HG03103 (cell line): ENCODE results near the gene SLC39A13.
A peak's percentile ranks its signal among the peaks of the same experiment; 100 is the strongest.

Experiments used
- ATAC-seq: cut with Tn5 transposase; IDR thresholded peaks from one replicate; pipeline ENCODE4 v1.9.1; 2021; ENCODE audit warnings: low read depth; ENCODE audit not compliant: unreplicated experiment

Gene SLC39A13

DNA sequence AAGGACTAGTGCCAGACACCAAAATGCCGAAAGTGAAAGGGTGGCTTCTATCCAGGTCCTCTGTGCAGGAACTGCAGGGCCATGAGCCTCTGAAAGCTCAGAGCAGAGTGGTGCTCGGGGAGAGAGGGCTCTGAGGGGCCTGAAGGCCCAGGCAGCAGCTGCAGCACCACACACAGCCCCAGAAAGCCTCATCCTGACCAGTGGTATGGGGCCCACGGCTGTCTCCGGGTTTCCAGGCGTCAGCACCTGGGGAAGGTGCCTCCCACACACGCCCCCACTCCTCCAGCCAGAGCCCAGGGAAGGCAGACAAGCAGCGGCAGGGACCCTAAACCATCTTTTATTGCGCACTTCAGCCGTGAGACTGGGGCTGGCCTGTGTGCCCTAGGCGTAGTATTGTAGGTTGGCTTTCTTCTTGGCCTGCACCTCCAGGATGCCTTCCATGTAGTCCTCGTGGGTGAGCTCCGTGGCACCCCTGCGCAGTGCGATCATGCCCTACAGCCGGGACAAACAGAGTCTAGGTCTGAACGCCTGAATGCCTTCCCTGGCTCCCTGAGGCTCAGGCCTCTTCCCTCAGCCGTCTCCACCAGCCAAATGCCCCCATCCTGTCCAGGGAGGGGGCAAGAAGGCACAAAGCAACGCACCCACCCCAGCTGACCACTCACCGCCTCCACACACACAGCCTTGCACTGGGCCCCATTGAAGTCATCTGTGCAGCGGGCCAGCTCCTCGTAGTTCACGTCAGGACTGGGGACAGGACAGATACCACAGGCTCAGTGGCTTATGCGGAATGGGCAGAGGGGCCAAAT, 10.3 kb downstream of the SLC39A13 start:
- no peak for ATAC-seq

DNA sequence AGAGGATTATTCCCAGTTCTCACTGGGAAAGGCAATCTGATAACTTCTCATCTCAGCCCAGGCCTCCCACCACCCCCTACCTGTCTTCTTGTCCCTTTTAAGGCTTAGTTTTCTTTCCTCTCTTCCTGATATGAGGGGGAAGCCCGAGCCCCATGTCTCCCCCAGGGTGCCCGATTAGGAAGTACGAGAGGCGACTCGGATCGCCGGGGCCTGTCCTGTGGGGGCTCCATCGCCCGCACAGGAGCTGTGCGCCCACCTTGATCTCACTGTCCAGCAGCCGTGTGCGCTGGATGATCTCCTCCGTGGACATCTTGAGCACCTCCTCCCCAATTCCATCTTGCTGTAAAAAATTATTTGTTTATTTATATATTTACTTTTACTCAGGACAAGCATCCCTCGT, 17.2 kb downstream of the SLC39A13 start:
- ATAC-seq = no peak

DNA sequence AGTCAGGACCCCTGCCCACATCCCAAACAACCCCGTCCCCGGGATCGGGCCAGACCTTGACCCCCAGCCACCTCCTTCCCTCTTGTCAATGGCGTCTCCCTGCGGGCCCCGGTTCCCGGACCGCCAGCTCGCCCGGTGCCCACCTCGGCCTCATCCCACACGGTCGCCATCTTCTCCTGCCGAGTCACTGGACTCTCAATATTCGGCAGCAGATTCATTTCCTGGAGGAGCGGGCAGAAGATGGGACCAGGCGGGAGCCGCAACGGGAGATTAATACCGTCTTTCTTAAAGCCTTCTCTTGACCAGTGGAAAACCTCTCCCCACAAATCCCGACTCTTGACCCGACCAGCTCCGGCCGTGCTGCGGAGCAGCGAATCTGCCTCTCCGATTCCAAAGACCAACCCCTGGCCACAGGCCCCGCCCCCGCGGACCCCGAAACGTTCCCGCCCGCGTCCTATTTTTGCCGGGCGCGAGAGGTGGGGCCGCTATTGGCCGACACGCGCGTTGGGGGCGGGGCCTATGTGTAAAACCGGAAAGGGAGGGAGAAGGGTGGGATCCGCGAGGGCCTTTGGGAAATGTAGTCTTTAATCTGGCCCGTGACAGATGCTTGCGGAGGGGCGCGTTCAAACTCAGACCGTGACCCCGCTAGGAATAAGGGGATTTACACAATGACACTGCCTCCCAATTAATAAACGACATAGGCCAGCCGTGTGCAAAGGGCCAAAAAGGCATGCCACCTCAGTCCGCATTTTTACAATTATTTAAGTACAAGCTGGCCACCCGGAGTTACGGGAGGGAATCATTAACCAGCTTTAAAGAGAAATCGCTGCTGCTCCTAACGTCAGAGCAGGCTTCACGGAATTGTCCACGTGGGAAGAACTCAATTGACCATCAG, 17.9 kb downstream of the SLC39A13 start, which contains the start of gene PSMC3:
Gene PSMC3 (minus strand): TSS at position 378 of the 895 bp plus-strand sequence. CDS start 160 bp downstream, at position 218.
- ATAC-seq = peak; percentile 96

DNA sequence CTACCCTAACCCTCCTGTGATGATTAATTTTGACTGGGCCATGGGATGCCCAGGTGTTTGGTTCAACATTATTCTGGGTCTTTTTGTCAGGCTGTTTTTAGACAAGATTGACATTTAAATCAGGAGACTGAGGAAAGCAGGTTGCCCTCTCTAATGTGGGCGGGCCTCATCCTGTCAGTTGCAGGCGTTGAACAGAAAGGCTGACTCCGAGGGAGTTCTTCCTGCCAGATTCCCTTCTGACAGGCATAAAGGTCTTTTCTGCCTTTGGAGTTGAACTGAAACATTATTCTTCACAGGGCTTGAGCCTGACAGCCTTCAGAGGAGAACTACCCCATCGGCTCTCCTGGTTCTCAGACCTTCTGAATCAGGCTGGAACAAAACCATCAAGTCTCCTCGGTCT, 22.1 kb downstream of the SLC39A13 start:
- ATAC-seq = no peak

DNA sequence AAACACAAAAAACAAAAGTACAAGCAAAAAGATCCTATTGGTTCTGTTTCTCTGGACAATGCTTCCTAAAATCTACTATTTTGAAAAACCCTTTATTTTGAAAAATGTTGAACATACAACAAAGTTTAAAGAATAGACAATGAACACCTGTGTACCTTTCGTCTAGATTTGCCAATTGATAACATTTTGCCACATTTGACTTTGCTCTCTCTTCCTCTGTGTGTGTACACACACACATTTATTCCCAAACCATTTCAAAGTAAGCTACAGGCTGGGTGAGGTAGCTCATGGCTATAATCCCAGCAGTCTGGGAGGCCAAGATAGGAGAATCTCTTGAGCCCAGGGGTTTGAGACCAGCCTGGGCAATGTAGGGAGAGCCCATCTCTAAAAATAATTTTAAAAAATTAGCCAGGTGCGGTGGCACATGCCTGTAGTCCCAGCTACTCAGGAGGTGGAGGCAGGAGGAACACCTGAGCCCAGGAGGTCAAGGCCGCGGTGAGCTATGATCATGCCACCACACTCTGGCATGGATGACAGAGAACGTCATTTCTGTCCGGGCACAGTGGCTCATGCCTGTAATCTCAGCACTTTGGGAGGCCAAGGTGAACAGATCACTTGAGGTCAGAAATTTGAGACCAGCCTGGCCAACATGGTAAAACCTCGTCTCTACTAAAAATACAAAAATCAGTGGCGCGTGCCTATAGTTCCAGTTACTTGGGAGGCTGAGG, 23.1 kb downstream of the SLC39A13 start:
- no peak for ATAC-seq

DNA sequence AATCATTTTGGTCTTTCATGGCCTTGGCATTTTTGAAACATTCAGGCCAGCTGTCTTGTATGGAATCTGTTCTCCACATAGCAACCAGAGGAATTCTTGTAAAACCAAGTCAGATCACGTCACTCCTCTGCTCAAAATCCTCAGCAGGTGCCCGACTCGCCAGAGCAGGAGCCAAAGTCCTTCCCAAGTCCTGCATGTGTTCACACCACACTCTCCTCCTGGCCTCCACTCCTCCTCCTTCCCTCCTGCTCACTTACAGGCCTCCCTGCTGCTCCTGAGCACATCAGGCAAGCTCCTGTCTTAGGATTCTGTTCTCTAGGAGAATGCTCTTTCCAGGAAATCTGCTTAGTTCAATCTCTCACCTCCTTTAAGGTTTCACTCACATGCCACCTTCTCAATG, 24.8 kb downstream of the SLC39A13 start:
- ATAC-seq = no peak

DNA sequence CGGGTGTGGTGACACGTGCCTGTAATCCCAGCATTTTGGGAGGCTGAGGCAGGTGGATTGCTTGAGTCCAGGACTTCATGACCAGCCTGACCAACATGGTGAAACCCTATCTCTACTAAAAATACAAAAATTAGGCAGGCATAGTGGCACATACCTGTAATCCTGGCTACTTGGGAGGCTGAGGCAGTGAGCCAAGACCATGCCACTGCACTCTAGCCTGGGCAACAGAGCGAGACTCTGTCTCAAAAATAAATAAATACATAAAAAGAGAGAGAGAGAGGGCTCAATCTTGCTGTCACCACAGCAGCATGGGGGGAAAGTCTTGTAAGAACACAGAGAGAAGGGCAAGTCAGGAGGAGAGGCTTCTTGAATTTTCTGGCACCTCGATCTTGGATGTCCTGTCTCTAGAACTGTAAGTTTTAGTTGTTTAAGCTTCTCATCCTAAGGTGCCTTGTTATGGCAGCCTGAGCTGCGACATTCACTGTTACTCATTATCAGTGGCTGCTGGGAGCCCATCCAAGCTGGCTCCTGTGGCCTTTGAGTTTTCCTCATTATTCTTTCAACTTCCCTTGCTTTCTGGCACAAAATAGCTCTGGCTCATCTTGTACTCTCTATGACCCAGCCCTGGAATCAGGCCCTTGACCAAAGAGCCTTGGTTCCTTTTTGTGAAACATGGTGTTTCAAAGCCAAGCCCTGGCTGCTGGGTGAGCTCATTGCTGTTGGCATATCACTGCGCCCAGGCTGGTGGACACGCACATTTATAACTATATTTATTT, 25.8 kb downstream of the SLC39A13 start:
- ATAC-seq = no peak

DNA sequence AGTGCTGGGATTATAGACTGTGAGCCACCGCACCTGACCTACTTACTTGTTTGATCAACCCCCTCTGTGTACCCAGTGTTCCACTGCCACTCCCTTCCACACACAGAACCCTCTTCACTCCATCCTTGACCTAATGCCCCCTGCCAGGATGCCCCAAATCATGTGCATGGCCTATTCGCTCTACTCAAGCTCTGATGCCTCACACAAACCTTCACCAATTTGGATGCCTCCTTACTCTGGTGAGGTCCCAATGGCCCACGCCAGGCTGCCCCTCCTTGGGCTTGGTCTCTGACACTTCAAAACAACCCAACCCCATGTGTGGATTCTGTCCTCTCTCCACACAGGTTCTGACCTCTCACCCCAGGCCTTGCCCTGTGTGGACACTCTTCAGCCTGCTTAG, 27.3 kb downstream of the SLC39A13 start:
- ATAC-seq = no peak

DNA sequence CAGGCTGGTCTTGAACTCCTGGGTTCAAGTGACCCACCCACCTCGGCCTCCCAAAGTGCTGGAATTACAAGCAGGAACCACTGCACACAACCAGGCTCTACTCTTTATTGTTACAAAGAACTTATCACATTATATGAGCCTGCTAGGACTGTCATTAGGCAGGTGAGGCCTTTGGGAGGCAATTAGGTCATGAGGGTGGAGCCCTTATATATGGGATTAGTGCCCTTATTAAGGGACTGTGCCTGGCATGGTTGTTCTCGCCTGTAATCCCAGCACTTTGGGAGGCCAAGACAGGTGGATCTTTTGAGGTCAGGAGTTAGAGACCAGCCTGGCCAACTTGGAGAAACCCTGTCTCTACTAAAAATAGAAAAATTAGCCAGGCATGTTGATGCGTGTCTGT, 28.3 kb downstream of the SLC39A13 start:
- no peak for ATAC-seq

DNA sequence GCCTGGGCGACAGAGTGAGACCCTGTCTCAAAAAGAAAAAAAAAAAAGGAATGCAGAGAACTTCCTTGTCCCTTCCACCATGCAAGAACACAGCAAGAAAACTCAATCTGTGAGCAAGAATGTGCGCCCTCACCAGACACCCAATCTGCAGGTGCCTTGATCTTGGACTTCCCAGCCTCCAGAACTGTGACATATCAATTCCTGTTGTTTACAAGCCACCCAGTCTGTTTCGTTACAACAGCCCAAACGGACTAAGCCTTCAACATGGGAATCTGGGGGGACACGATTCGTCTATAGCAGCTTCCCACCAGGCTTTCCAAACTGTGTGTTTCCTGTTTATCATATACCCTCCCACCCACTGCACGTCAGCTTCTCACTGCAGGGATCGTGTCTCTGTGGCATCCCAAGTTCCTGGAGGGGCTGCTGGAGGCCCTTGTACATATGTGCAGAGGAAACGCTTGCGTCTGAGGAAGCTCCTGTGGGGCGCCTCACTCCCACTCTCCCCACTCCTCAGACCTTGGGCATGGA, 28.9 kb downstream of the SLC39A13 start:
- no peak for ATAC-seq

DNA sequence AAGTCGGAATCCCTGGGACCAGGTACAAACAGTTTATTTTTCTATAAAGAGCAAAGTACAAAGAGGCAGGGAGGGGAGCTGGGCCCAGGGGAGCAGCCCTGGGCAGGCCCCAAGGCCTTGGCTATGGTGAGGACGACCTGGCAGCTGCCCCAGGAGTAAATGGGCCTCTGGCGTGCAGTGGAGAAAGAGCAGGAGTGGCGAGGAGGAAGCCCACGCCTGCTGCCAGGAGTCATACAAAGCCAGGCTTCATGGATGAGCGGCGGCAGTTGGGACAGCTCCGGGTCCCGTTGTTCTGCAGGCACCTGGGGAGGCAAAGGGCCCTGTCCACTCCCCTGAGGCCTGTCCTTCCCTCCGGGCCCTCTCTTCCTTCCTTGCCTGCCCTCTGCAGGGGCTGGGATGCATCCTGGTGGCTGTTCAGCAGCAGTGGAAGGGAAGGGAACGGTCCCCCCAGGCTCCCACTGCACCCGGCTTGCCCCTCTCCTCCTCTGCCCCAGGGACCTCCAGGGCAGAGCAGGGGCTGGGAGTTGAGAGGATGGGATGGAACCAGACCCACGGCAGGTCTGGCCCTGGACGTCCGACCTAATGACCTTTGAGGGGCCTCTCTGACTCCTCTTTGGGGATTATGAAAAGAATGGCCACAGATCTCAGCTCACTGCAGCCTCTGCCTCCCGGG, 29.5 kb downstream of the SLC39A13 start:
- ATAC-seq = no peak

DNA sequence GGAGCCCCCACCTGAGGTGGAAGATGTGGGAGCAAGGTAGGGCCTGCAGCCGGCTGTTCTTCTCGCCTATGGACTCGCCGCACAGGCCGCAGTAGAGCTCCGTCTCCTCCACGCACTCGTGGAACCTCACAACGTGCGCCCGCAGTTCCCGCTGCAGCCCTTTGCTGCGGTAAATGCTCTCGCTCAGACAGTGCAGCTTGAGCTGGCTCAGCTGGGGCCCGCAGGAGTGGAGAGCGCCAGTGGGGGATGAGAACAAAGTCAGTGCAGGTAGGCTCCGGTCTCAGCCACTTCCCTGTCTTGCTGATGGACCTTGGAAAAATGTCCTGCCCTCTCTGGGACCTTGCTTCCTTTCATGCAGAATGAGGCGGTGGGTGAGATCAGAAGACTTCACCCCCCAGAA, 30.3 kb downstream of the SLC39A13 start:
- ATAC-seq = no peak

DNA sequence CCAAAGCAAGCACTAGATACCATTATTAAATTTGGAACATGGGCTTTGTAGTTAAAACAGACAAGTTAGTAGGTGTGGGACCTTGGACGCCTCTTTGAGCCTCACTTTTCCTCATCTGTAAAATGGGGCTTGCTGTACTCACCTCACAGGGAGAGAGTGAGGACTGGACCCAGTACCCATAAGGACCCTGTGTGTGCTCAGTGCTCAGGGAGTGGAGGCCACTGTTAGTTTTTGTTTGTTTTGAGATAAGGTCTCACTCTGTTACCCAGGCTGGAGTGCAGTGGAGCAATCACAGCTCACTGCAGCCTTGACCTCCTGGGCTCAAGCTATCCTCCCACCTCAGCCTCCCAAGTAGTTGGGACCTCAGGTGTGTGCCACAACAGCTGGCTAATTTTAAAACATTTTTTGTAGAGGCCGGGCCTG, 31.7 kb downstream of the SLC39A13 start:
- no peak for ATAC-seq

DNA sequence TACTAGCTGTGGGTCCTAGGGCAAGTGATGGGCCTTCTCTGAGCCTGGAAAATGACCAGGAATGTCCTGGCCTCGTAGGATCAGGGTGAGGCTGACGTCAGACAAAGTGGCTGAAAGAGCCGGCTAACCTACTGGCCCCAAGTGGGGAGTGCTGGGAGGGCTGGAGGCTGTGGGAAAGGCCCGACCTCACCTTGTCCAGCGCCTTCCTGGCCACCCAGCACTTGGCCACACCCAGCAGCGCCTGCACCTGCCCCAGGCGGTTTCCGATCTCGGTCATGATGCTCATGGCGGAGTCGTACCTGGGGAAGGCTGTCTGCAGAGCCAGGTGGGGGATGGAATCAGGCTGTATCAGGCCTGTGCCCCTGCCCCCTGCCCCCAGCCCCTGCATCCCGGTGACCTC, 33.0 kb downstream of the SLC39A13 start:
- ATAC-seq = no peak

DNA sequence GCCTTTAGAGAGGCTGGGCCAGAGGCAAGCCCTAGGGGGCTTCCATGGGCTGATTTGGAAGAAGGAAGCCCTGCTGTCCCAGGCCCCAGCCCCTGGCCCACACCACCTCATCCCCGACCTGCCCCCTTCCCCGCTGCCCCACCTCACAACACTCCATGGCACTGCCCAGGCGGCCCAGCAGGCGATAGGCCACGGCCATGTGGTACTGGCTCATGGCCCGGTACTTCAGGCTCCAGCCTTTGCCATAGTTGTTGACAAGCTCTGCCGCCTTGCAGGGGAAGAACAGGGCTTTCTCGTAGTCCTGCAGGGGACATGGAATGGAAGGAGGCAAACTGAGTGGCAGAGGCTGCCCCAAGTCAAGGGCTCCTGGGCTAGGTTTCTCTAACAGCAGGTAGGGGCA, 34.1 kb downstream of the SLC39A13 start:
- ATAC-seq = no peak

DNA sequence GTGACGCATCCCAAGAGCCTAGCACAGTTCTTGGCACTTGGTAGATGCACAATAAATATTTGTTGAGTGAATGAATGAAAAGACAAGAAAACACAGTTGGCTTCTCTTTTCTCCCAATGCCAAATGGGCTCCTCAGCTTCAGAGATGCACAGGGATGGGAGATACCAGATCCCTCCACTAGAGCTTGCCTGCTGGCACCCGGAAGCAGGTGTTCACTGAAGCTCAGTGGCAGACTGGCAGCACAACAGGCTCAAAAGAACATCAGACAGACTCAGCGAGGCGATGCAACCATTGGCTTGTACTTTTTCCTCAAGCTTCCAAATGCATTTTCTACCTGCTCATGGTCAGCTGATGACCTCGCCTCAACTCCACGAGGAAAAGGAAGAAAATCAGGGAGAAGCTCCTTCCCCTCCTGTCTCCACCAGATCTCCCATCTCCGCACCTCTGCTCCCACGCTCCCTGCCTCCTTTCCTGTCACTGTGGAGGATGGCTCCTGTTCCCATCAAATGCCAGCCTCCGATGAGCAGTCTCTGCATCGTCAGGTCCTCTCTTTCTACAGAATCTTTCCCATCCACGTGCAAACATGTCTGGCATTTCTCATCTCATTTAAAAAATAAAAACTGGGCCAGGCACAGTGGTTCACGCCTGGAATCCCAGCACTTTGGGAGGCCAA, 34.8 kb downstream of the SLC39A13 start:
- no peak for ATAC-seq

DNA sequence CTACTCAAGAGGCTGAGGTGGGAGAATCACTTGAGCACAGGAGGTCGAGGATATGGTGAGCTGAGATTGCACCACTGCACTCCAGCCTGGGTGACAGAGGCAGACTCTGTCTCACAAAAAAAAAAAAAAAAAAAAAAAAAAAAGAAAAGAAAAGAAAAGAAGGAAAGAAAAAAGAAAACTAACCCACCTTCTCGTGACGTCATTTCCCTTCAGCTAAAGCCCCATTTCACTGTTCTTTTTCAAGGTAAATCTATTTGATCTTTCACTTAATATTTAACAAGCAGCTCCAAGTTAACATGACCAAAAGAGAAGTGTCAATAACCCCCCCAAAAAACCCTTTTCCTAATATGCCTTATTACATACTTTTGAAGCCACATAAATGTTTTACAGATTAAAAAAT, 35.4 kb downstream of the SLC39A13 start:
- no peak for ATAC-seq

DNA sequence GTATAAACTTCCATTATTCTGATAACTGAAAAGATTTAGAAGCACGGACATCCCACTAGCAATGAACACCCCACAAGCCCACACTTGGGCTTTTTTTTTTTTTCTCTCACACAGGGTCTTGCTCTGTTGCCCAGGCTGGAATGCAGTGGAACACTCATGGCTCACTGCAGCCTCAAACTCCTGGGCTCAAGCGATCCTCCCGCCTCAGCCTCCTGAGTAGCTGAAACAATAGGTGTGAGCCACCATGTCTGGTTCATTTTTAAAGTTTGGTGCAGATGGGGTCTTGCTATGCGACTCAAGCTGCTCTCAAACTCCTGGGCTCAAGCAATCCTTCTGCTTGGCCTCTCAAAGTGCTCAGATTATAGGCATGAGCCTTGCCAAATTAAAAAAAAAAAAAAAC, 37.5 kb downstream of the SLC39A13 start:
- no peak for ATAC-seq

DNA sequence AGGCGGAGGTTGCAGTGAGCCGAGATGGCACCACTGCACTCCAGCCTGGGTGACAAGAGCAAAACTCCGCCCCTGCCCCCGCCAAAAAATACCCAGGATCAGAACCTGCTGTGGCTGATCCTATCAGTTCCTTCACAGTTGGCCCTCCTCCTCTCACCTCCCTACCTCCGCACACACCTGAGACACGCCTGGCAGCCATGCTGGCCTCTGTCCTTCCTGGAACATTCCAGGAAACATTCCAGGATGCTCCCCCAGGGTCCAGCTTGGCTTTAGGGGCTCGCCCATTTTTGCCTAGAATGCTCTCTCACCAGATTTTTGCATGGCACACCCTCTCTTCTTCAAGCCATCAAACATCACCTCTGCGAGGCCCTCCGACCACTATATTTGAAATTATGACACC, 38.4 kb downstream of the SLC39A13 start:
- no peak for ATAC-seq
